ENCODE results near the gene SH3GL1. TPM values are rescaled to one million over a fixed set of nuclear protein-coding genes. Genes with fewer than 3 reads are reported as not detected.

The SH3GL1 gene
- total and polyA plus RNA-seq, 2 experiments from 2014 or later = 81.7 to 114 TPM

DNA sequence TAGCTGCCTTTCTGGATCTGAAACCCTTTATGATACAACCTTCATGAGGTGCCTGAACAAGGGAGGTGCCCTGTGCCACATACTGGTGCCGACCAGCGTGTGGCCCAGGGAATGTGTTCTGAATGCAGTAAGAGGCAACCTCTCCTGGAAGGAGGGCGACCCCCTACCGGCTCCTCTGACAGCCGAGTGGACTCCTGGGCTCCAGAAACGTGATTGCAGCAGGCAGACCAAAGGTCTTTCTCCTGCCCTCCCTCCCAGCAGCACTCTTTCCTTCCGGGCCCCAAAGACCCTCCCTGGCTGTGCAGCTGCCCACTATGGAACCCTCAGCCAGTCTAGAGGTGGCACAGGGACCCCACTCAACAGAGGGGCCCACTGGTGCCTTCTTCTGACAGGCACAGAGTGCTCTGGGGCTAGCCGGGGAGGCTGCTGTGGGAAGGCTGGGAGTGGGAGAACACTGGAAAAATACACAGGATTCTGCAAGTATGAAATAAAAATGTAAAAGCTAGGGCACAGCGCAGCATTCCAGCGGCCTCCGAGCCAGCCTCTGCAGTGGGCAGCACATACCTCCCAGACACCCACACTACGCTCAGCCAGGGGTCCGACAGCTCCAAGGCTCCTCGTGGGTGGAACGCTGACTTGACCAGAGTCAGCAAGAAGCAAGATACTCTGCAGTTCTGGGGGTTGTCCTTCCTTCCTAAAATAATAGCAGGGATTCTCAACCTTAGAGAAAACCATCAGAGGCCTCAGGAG lies 14.9 kb downstream of the SH3GL1 start:
- no peak overlapping the region for H2AFZ ChIP-seq
- peak overlapping the region; percentile 56 for H3K4me2 ChIP-seq
- H3K79me2 ChIP-seq = peaks cover 91% of the 10 kb centered on the region
- H3K9me3 ChIP-seq (ENCODE audit: low read depth) = no peaks in the 10 kb centered on the region
- DNase-seq (ENCODE audit: low spot score) = no peak
- peak overlapping the region; percentile 81 for H3K27ac ChIP-seq
- TF ChIP-seq EZH2 (IDR thresholded peaks at IDR 0.05; ENCODE audit: borderline replicate concordance) = no peak
- no peak for TF ChIP-seq EZH2phosphoT487 (IDR thresholded peaks at IDR 0.05; ENCODE audit: low read depth, severe bottlenecking, unreplicated experiment)
- TF ChIP-seq, protein P1, sequence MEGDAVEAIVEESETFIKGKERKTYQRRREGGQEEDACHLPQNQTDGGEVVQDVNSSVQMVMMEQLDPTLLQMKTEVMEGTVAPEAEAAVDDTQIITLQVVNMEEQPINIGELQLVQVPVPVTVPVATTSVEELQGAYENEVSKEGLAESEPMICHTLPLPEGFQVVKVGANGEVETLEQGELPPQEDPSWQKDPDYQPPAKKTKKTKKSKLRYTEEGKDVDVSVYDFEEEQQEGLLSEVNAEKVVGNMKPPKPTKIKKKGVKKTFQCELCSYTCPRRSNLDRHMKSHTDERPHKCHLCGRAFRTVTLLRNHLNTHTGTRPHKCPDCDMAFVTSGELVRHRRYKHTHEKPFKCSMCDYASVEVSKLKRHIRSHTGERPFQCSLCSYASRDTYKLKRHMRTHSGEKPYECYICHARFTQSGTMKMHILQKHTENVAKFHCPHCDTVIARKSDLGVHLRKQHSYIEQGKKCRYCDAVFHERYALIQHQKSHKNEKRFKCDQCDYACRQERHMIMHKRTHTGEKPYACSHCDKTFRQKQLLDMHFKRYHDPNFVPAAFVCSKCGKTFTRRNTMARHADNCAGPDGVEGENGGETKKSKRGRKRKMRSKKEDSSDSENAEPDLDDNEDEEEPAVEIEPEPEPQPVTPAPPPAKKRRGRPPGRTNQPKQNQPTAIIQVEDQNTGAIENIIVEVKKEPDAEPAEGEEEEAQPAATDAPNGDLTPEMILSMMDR (IDR thresholded peaks at IDR 0.05; ENCODE audit: poor library complexity) = no peak
- no peaks in the 10 kb centered on the region for H3K27me3 ChIP-seq
- 84% methylated on average over 15 of the region's 15 CpGs for WGBS (ENCODE audit: low lambda C conversion rate, missing lambda C conversion rate)
- H3K4me1 ChIP-seq (ENCODE audit: insufficient read depth) = peaks cover 31% of the 10 kb centered on the region
- peaks cover 36% of the 10 kb centered on the region for H4K20me1 ChIP-seq (ENCODE audit: insufficient read depth, poor library complexity, severe bottlenecking)
- H3K4me3 ChIP-seq = no peak overlapping the region
- no peaks in the 10 kb centered on the region for H3K9me2 ChIP-seq (replicated peaks; ENCODE audit: insufficient read depth)
- H3K36me3 ChIP-seq (replicated peaks; ENCODE audit: insufficient read depth, low read depth) = no peaks in the 10 kb centered on the region

DNA sequence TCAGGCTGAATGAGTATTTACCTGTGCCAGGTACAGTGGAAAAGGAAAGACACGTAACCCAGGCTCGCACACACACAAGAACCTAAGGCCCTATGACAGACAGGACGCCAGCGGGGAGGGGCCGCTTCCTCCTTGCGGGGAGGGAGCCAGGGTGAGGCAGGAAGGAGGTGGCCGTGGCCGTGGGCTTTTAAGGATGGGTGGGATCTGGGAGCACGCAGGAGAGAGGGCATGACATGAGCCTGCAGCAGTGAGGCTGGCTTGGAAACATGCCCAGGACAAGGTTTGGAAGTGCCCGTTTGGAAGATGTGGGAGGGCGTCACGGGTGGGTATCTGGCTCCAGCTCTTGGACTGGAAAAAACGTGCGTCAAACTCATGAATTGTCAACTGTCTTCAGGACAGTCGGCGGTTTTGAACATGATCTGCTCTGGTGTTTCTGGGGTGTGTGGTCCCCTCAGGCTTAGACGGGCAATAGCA lies 20.1 kb downstream of the SH3GL1 start:
- Histone ChIP-seq H3K4me2 (no peak overlapping the region), H3K27me3 (no peaks in the 10 kb centered on the region), H3K27ac (no peak overlapping the region), H2AFZ (no peak overlapping the region), H3K9me3 (ENCODE audit: low read depth) (no peaks in the 10 kb centered on the region), H3K79me2 (peaks cover 84% of the 10 kb centered on the region), H4K20me1 (ENCODE audit: insufficient read depth, poor library complexity, severe bottlenecking) (peaks cover 49% of the 10 kb centered on the region), H3K4me3 (no peak overlapping the region), H3K4me1 (ENCODE audit: insufficient read depth) (peaks cover 21% of the 10 kb centered on the region), H3K9me2 (replicated peaks; ENCODE audit: insufficient read depth) (no peaks in the 10 kb centered on the region), H3K36me3 (replicated peaks; ENCODE audit: insufficient read depth, low read depth) (no peaks in the 10 kb centered on the region)
- DNase-seq (ENCODE audit: low spot score) = no peak
- TF ChIP-seq EZH2 (IDR thresholded peaks at IDR 0.05; ENCODE audit: borderline replicate concordance) = no peak
- no peak for TF ChIP-seq EZH2phosphoT487 (IDR thresholded peaks at IDR 0.05; ENCODE audit: low read depth, severe bottlenecking, unreplicated experiment)
- TF ChIP-seq, protein P1 (IDR thresholded peaks at IDR 0.05; ENCODE audit: poor library complexity) = no peak
- 79% methylated on average over 17 of the region's 17 CpGs for WGBS (ENCODE audit: low lambda C conversion rate, missing lambda C conversion rate)

DNA sequence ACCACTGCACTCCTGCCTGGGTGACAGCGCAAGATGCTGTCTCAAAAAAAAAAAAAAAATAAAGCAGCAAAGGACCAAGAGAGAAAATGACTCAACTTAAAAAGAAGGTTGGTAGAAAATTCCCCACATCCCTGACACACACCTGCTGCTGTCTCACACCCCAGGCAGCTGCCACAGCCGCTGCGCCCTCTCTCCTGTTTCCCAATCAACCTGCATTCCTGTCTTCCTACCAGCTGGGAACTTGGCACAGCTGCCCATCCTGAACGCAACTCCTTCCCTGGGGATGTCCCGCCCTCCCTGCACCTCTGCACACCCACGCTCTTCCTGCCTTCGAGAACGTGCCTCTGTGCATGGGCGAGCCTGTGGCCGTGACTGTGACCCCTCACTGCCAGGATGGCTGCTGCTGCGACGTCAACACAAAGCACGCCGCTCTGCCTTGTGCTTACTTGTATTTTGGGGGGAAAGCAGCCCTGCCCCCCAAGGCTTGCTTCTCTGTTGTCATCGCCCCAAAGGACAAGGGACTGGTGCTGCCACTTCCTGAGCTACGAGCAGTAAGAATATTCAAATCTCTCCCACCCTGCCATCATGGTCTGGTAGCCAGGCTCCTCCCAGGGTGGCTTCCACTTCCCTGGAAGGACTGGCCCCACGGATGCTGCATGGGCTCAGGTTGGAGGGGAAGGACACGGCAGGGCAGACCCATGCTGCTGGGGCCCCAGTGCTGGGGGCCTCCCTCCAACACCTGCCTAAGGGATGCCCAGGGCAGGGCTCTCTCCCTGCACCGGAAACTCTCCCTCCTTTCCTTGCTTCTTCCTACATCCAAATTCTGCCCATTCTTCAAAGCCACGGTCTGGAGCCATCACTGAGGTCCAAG lies 20.7 kb downstream of the SH3GL1 start:
- Histone ChIP-seq H3K79me2 (peaks cover 84% of the 10 kb centered on the region), H3K36me3 (replicated peaks; ENCODE audit: insufficient read depth, low read depth) (no peaks in the 10 kb centered on the region), H4K20me1 (ENCODE audit: insufficient read depth, poor library complexity, severe bottlenecking) (peaks cover 52% of the 10 kb centered on the region), H2AFZ (no peak overlapping the region), H3K27ac (no peak overlapping the region), H3K4me2 (no peak overlapping the region), H3K27me3 (no peaks in the 10 kb centered on the region), H3K4me1 (ENCODE audit: insufficient read depth) (peaks cover 27% of the 10 kb centered on the region), H3K9me3 (ENCODE audit: low read depth) (no peaks in the 10 kb centered on the region), H3K4me3 (no peak overlapping the region), H3K9me2 (replicated peaks; ENCODE audit: insufficient read depth) (no peaks in the 10 kb centered on the region)
- no peak for DNase-seq (ENCODE audit: low spot score)
- 91% methylated on average over 19 of the region's 20 CpGs for WGBS (ENCODE audit: low lambda C conversion rate, missing lambda C conversion rate)
- TF ChIP-seq, protein P1 (IDR thresholded peaks at IDR 0.05; ENCODE audit: poor library complexity) = no peak
- TF ChIP-seq EZH2 (IDR thresholded peaks at IDR 0.05; ENCODE audit: borderline replicate concordance) (no peak), EZH2phosphoT487 (IDR thresholded peaks at IDR 0.05; ENCODE audit: low read depth, severe bottlenecking, unreplicated experiment) (no peak)

Measured in hepatocyte (in vitro differentiated cells).